Activated CD4-positive, CD25-positive, alpha-beta regulatory T cell treated with anti-CD3 and anti-CD28 coated beads, Interleukin-2, amount 50 U/mL, for 24 hours (primary cell): ENCODE results near the gene CCT4.
"Not testable (repeated sequence)": the region's sequence is repeated elsewhere in the genome, so short reads cannot be mapped to it uniquely, and the experiment has no call there.

Experiments used
- ATAC-seq, 2 donors: fragments of 150-1000 bp; cut with Tn5 transposase; one replicate each; pipeline ENCODE4 v1.10.0; 2021; ENCODE audit warnings: mild to moderate bottlenecking in 1 of 2, moderate library complexity in 1 of 2

The CCT4 gene

GRCh38 chr2:61877571-61878245 lies 10.7 kb downstream of the CCT4 start:
- no peak for ATAC-seq

- ATAC-seq, result no peak
Measured at GRCh38 chr2:61876400-61876799, 12.1 kb downstream of the CCT4 start.

- ATAC-seq, result not testable (repeated sequence)
Measured at GRCh38 chr2:61866482-61867089, 21.9 kb downstream of the CCT4 start.

GRCh38 chr2:61862085-61862484 lies 26.4 kb downstream of the CCT4 start:
- ATAC-seq, result no peak

GRCh38 chr2:61857224-61857623 lies 31.2 kb downstream of the CCT4 start:
- ATAC-seq, result peak; percentile 33 to 39

- ATAC-seq, result no peak
Measured at GRCh38 chr2:61855318-61855613, 33.2 kb downstream of the CCT4 start.

- peak; percentile 91 for ATAC-seq
Measured at GRCh38 chr2:61854564-61855317, 33.7 kb downstream of the CCT4 start.

GRCh38 chr2:61853847-61854563 lies 34.5 kb downstream of the CCT4 start, which contains the start of gene FAM161A:
FAM161A (minus strand) TSS chr2:61854060; CDS start chr2:61854041, 19 bp downstream.
- ATAC-seq, result peak; percentile 60 to 68

- peak; percentile 27 to 37 for ATAC-seq
Measured at GRCh38 chr2:61853086-61853846, 35.2 kb downstream of the CCT4 start.

GRCh38 chr2:61851270-61851669 lies 37.2 kb downstream of the CCT4 start:
- ATAC-seq, result not testable (repeated sequence)

- ATAC-seq, result no peak
Measured at GRCh38 chr2:61845320-61845719, 43.1 kb downstream of the CCT4 start.

- no peak for ATAC-seq
Measured at GRCh38 chr2:61841286-61841685, 47.2 kb downstream of the CCT4 start.

GRCh38 chr2:61834893-61835292 lies 53.6 kb downstream of the CCT4 start:
- ATAC-seq, result no peak

- ATAC-seq, result no peak
Measured at GRCh38 chr2:61833971-61834370, 54.5 kb downstream of the CCT4 start.

GRCh38 chr2:61832183-61832841 lies 56.1 kb downstream of the CCT4 start:
- no peak for ATAC-seq

- ATAC-seq, result no peak
Measured at GRCh38 chr2:61822255-61822654, 66.2 kb downstream of the CCT4 start.
